HG03025 (cell line): ENCODE results near the gene EML1.

ENCODE experiments used
- ATAC-seq: cut with Tn5 transposase; IDR thresholded peaks from one replicate; pipeline ENCODE4 v1.9.1; 2021; ENCODE audit warnings: mild to moderate bottlenecking, moderate library complexity; ENCODE audit not compliant: unreplicated experiment, low FRiP score

The EML1 gene

GRCh38 chr14:99888149-99888548, 94.9 kb downstream of the EML1 start:
- ATAC-seq = no peak

GRCh38 chr14:99889268-99889667, 96.1 kb downstream of the EML1 start:
- no peak for ATAC-seq

- ATAC-seq = no peak
These were observed 98.1 kb downstream of the EML1 start for GRCh38 chr14:99891266-99891665.

GRCh38 chr14:99891900-99892299, 98.7 kb downstream of the EML1 start:
- ATAC-seq = no peak

GRCh38 chr14:99892406-99892805, 99.2 kb downstream of the EML1 start:
- no peak for ATAC-seq

GRCh38 chr14:99896361-99896760, 103.1 kb downstream of the EML1 start:
- ATAC-seq = no peak

GRCh38 chr14:99899578-99900178, 106.5 kb downstream of the EML1 start:
- ATAC-seq = no peak

GRCh38 chr14:99902925-99903324, 109.7 kb downstream of the EML1 start:
- no peak for ATAC-seq

- no peak for ATAC-seq
These were observed 111.3 kb downstream of the EML1 start for GRCh38 chr14:99904506-99904905.

GRCh38 chr14:99905121-99905520, 111.9 kb downstream of the EML1 start:
- ATAC-seq = no peak

- ATAC-seq = no peak
These were observed 114.8 kb downstream of the EML1 start for GRCh38 chr14:99907761-99908652.

GRCh38 chr14:99908653-99909250, 115.5 kb downstream of the EML1 start:
- ATAC-seq = no peak

- ATAC-seq = no peak
These were observed 116.4 kb downstream of the EML1 start for GRCh38 chr14:99909513-99910064.

GRCh38 chr14:99910337-99911309, 117.4 kb downstream of the EML1 start:
- no peak for ATAC-seq

- ATAC-seq = no peak
These were observed 122.3 kb downstream of the EML1 start for GRCh38 chr14:99915305-99916090.

GRCh38 chr14:99916091-99916383, 122.8 kb downstream of the EML1 start:
- ATAC-seq = no peak

GRCh38 chr14:99918781-99919180, 125.6 kb downstream of the EML1 start:
- ATAC-seq = no peak

- ATAC-seq = no peak
These were observed 128.2 kb downstream of the EML1 start for GRCh38 chr14:99921425-99921824.

- ATAC-seq = no peak
These were observed 131.2 kb downstream of the EML1 start for GRCh38 chr14:99924379-99924778.

GRCh38 chr14:99925471-99925870, 132.3 kb downstream of the EML1 start:
- no peak for ATAC-seq
